Measurements from ENCODE around the gene FKRP.

The FKRP gene

DNA sequence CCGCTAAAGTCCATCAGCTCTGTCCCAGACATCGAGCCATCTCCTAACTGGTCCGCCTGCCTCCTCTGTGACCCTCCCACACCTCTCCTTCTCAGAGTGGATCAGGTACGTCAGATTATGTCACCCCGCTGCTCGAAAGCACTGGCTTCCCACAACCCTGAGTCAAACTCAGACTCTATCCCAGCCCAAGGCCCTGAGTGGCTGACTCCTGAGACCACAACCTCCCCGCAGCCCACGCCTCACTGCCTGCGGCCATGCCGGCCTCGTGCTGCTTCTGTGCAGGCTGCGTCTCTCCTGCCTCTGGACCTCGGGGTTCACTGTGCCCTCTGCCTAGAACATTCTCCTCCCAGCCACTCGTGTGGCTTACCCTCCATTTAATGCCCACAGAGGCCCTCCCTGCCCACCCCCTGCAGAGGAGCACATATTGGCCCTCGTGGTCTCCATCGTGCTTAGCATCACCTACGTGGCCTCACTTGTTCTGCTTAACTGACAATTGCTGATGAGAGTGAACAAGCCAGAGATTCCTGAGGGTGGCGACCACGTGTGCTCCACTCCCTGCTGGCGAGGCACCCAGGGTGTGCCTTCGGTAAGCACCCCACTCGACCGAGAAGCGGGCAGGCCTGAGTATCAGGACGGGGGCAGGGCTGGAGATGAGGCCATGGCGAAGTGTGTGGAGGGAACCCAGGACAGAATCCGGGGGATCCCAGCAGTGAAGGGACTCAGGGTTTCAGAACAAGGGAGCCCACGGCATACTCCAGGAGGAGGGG lies 13.5 kb upstream of the FKRP start:
- no peak for DNase-seq (ENCODE audit: low read depth)

DNA sequence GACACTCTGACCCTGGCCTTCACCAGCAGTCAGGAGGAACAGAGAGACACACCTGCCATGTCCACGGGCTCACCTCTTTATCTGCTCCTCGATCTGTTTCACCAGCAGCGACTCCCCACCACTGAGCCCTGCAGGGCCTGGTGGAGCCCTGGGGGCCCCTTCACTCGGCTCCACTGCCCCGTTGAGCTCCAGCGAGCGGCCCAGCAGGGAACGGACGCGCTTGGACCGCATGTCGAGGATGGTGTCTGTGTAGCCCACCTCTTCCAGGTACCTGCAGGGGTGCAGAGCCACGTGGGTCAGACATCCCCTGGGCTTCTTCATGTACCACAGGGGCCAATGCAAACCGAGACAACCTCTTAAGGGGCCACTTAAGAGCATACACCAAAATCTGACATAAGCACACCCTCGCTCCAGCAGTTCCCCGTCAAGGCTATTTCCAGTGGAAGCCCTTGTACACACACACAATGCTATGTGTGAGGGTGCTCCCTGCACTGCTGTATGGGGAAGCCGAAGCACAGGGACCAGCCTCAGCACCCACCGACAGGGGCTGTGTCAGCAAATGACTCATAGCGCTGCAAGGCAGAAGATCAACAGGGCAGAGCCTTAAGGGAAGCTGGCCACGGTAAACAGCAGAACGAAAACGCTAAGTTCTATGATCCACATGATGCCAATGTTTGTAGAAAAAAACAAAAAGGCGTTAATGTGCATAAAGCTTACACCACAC lies 12.7 kb upstream of the FKRP start:
- DNase-seq (ENCODE audit: low read depth): no peak

DNA sequence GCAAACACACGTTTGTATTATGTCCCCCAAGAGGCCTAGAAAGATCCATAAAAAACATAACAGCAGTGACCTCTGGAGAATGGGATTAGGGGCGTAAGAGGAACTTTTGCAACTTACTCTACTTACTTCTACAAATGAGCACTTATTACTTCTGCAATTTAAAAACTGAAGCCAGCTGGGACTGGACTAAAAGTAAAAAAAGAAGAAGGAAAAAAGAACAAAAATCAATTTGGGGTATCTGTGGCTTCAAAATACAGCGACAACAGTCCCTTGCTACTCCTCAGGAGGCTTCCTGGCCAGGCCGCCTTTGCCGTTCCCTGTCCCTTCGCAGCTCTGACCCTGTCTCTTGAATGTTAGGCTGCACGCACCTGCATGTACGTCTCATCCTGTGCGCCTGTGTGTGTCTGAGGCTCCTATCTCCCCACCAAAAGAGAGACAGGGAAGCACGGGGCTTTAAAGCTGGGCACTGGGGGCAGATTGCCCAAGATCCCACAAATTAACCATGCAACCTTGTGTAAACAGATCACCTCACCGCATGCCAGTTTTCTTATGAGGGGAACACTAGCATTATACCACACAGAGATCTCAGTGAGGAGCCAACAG lies 12.1 kb upstream of the FKRP start:
- no peak for DNase-seq (ENCODE audit: low read depth)

DNA sequence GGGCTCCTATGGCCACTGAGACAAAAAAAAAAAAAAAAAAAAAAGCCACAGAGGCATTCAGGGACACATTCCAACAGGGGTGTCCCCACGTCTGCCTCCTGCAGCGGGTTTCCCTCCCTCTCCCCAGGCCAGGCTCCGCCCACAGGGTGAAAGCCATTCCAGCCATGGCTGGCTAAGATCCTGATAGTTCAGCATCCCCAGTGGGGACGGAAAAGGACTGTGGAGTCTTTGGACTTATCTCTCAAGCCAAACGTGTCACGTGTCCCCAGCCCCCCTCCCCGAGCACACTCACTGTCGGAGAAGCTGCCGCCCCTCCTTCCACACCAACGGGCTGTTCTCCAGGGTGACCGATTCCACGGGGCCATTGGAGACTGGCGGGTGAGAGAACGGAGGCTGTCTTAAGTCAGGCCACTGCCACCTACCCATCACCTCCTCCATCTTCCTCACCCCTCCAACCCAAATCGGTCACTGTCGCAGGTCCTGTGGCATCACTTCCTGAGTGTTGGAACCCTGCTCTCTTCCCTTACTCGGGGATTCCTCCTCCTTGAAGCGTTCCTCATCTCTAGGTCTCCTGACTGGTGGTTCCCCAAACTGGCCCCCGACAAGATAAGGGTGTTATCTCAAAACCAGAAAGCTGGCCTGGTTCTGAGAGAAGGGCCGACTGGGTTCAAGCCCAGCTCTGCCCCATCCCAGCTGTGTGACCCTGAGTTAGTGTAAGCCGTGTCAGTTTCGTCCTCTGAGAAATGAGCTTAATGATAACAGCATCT lies 9.1 kb upstream of the FKRP start:
- DNase-seq (ENCODE audit: low read depth): no peak

DNA sequence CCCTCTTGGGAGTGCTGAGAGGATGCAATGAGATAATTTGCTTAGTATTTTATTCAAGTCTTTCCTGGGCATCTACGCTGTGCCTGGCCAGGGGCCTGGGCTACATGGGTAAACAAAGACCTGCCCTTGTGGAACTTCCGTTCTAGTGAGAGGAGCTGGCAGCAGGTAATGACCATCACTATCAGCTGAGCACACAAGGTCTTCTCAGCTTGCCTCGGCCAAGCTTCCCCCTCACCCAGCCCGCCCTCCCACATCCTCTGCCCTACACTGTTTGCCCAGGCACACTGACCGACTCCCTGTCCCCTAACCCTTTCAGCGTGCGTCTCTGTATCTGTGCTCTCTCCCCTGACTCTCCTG lies 8.6 kb upstream of the FKRP start:
- no peak for DNase-seq (ENCODE audit: low read depth)

DNA sequence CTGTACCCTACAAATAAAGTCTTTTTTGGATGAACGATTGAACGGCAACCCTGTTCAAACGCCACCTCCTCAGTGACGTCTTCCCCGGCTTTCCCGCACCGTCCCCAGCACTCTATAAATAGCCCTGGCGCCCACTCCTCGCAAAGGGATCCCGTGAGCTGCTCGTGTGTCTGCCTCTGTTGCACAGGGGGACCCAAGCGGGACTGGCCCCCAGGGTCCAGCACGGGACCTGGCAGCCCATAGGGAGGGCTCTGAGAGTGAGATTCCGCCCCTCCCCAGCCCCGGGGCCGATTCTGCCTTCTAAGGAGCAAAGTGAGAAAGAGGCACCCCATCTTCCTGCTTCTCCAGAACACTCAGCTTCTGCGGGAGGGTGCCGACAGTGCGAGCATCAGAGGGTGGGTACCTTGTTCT lies 8.1 kb upstream of the FKRP start:
- DNase-seq (ENCODE audit: low read depth): no peak

DNA sequence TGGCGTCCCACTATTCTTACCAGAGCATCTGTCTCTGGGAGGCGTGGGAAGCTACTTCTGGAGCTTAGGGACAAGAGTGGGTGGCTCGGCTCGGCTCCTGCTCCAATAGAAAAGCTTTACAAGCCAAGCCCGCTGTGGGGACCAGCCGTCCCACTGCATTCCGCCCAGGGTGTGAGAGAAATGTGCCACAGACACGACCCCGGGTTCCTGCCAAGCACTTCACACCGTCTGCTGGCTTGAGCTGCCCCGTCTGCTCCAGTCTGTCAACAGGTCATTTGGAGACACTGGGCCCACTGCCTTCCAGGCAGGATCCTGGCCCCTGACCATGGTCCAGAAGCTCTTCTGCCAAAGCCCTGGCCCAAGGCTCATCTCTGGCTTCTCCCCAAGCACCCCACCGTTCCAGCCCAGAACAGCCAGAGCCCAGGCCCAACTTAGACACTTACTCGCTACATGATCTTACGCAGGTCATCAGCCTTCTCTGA lies 6.5 kb upstream of the FKRP start:
- DNase-seq (ENCODE audit: low read depth): no peak

DNA sequence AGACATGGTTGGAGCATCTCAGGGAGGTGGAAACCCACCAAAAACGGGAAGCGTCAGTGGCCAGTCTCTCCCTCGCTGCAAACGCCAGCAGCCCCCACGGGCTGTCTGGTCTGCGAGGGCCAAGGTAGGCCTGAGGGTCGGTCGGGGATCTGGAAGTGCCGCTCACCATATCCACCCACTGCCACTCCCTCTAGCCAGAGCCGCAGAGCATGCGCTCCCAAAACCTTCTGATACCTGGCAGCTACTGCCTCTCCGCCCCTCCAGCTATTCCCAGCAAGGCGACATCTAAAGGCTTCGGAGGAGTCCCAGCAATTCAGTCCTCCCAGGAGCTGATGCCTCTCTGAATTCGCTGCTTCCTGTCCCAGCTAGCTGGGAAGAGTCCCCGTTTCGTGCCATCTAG lies 4.4 kb upstream of the FKRP start:
- DNase-seq (ENCODE audit: low read depth): no peak

DNA sequence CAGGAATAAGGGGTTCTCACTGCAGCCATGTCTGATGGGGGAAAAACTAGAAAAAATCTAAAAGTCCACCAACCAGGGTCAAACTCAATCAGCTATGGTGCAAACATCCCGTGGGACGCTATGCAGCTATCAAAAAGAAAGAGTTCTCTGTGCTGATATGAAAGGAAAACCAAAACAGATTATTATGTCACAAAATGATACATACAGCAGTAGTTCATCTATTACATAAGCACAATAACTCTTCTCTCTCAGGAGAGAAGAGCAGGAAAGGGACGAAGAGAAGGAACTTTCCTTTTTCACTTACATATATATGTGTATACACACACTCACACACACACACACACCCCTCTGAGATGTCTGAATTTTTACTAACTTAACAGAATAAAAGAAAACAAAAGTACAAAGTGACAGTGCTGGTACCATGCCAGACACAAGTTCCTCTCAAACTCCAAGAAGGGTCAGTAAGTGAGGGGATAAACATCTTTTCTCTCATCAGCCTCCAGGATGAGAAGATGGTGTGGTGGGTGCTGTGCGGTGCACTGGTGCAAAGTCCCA lies 2.9 kb upstream of the FKRP start:
- DNase-seq (ENCODE audit: low read depth): no peak

DNA sequence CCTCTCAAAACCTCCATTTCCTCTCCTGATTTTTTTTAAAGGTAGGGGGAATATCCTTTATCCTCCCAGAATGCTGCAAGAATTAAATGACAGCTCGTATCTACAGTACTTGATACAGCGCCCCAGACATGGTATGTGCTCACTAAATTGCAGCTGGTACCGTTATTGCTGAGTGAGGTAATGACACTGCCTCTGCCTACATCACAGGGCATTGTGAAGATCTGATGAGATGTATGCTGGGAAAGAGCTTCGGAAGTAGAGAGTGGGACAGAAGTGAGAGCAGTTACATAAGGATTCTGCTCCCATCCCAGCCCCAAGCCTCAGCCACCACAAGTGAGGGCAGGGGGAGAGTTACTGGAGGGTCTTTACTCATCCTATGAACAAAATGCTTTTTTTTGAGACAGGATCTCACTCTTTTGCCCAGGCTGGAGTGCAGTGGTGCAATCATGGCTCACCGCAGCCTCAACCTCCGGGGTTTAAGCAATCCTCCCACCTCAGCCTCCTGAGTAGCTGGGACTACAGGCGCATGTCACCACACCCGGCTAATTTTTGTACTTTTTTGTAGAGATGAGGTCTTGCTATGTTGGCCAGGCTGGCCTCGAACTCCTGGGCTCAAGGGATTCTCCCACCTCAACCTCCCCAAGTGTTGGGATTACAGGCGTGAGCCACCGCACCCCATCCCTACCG lies 1.7 kb upstream of the FKRP start:
- no peak for DNase-seq (ENCODE audit: low read depth)

DNA sequence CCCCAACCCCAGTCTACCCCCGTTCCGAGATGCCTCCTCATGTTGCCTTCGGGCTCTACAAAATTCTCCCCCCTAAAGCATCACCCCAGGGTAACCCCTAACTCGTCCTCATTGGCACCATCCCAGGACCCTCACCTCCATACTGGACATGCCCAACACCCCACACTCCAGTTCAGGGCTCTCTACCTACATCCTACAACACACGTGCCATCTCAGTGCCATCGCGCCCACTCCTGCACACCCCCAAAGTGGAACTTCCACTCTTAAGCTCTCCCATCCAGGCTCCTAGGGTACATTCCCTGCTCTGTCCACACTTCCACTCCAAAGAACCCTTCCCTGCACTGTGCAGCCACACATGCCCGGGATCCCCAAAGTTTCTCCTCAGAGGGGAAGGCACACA lies 827 bp upstream of the FKRP start:
- DNase-seq (ENCODE audit: low read depth): no peak

DNA sequence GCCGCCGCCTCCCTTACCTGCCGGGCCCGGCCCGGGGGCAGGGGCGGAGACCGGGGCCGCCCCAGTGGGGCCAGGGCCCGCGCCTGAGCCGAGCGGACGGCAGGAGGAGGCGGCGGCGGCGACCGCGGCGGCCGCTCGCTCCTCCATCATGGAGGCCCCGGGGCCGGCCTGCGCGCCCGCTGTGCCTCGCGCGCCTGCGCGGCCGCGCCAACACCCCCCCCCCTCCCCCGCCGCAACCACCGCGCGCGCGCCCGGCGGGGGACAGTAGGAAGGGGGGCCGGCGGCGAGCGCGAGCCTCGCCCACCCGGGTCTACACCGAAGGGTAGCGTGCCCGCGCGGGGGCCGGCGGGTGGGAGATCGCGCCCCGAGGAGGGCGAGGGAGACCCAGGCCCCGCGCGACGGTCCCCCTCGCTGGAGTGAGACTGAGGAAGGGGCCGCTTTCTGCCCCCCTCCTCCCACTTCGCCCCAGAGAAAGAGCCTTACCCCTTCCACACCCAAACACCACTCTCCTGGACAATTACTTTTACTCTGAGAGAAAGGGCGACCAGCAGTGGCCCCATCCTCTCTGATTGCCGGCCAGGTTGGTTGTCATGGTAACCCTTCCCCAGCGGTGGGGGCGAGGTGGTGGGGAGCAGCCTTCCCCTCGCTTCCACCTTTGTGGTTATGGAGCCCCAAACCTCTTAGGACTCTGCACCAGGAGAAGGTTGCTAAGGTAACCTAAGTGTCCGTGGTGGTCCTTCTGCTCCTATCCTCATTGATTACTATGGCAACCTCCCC lies 612 bp downstream of the FKRP start, which contains the start of gene STRN4:
Gene STRN4, minus strand, starts transcription at position 170 of the 777 bp plus-strand sequence. Its CDS starts 20 bp downstream, at position 150.
- DNase-seq (ENCODE audit: low read depth): no peak

DNA sequence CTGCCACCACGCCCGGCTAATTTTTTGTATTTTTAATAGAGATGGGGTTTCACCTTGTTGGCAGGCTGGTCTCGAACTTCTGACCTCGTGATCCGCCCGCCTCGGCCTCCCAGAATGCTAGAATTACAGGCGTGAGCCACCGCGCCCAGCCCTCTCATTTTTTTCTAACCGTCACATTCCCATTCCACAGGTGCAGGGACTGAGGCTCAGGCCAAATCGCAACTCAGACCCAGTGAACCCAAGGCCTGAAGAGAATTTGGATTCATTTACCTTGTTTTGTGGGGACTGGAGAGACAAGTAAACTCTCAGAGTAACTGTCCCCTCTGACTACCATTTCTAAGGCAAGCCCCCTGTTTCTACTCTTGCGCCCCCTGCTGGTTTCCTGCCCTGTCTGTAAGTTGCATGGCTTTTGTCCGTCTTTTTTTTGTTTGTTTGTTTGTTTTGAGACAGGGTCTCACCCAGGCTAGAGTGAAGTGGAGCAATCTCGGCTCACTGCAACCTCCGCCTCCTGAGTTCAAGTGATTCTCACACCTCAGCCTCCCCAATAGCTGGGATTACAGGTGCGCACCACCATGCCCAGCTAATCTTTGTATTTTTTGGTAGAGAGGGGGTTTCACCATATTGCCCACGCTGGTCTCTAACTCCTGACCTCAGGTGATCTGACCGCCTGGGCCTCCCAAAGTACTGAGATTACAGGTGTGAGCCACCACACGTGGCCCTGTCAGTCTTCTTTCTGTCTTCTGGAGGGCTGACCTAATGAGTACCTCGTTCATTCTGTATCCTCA lies 2.7 kb downstream of the FKRP start:
- no peak for DNase-seq (ENCODE audit: low read depth)

DNA sequence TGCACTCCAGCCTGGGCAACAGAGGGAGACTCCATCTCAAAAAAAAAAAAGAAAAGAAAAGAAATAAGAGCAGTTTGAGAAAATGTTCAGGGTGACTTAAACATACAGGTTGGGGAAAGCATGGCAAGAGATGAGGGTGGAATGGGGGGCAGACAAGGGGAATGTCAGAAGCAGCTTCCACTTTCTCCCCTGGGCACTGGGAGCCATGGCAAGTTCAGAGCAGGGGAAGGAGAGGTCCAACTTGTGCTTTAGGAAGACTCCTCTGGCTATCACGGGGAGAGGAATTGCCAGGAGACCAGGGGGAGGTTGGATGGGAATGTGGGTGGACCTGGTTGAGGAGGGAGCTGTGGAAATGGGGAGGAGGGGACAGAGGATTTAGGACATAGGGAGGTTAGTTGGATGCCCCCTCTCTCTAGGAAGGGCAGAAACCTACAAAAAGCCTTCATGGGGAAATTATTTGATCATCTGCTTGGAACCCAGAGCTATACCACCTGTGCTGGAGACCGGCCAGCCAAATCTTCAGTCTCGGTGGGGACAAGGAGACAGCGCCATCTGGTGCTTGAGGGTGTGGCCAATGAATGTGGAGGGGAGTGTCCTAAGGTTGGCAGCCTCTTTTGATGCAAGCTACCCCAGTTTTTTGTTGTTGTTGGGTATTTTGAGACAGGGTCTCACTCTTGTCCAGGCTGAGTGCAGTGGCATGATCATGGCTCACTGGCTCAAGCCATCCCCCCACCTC lies 7.7 kb downstream of the FKRP start:
- no peak for DNase-seq (ENCODE audit: low read depth)

DNA sequence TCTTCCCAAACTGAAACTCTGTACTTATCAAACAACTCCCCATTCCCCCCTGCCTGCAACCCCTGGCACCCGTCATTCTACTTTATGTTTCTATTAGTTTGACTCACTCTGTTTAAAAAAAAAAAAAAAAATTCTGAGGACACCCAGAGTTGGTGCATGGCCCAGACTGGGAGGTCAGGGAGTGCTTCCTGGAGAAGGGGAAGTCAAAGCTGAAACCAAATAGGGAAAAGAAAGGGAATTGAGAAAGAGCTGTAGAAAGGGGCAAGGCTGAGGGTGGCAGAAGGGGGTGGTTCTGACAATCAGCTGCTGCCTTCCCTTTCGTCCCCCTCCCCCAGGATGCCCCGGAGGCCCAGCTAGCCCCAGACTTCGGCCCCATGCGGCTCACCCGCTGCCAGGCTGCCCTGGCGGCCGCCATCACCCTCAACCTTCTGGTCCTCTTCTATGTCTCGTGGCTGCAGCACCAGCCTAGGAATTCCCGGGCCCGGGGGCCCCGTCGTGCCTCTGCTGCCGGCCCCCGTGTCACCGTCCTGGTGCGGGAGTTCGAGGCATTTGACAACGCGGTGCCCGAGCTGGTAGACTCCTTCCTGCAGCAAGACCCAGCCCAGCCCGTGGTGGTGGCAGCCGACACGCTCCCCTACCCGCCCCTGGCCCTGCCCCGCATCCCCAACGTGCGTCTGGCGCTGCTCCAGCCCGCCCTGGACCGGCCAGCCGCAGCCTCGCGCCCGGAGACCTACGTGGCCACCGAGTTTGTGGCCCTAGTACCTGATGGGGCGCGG lies 9.4 kb downstream of the FKRP start:
- DNase-seq (ENCODE audit: low read depth): no peak

DNA sequence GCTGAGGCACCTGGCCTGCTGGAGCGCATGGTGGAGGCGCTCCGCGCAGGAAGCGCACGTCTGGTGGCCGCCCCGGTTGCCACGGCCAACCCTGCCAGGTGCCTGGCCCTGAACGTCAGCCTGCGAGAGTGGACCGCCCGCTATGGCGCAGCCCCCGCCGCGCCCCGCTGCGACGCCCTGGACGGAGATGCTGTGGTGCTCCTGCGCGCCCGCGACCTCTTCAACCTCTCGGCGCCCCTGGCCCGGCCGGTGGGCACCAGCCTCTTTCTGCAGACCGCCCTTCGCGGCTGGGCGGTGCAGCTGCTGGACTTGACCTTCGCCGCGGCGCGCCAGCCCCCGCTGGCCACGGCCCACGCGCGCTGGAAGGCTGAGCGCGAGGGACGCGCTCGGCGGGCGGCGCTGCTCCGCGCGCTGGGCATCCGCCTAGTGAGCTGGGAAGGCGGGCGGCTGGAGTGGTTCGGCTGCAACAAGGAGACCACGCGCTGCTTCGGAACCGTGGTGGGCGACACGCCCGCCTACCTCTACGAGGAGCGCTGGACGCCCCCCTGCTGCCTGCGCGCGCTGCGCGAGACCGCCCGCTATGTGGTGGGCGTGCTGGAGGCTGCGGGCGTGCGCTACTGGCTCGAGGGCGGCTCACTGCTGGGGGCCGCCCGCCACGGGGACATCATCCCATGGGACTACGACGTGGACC lies 10.1 kb downstream of the FKRP start:
- no peak for DNase-seq (ENCODE audit: low read depth)

DNA sequence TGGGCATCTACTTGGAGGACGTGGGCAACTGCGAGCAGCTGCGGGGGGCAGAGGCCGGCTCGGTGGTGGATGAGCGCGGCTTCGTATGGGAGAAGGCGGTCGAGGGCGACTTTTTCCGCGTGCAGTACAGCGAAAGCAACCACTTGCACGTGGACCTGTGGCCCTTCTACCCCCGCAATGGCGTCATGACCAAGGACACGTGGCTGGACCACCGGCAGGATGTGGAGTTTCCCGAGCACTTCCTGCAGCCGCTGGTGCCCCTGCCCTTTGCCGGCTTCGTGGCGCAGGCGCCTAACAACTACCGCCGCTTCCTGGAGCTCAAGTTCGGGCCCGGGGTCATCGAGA lies 10.7 kb downstream of the FKRP start:
- no peak for DNase-seq (ENCODE audit: low read depth)

DNA sequence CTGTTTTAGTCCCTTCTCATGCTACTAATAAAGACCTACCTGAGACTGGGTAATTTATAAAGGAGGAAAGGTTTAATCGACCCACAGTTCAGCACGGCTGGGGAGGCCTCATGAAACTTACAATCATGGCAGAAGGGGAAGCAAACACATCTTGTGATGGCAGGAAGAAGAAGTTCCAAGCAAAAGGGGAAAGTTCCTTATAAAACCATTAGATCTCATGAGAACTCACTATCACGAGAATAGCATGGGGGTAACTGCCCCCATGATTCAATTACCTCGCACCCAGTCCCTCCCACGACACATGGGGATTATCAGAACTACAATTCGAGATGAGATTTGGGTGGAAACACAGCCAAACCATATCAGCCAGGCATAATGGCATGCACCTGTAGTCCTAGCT lies 13.3 kb downstream of the FKRP start:
- no peak for DNase-seq (ENCODE audit: low read depth)
